ENCODE results near the gene BTG1. TPM values are rescaled to one million over a fixed set of nuclear protein-coding genes. Genes with fewer than 3 reads are reported as not detected.

BTG1 gene
- total RNA-seq, 1 experiment from 2014 or later = 26.7 TPM

- no peak overlapping the region for H3K4me3 Mint-ChIP-seq
- no peaks in the 10 kb centered on the region for H3K27me3 Mint-ChIP-seq (ENCODE audit: low read depth)
- TF ChIP-seq FOXP1 (CRISPR knock-in tag; IDR thresholded peaks at IDR 0.05; ENCODE audit: borderline replicate concordance) = no peak
- no peak for TF ChIP-seq ZNF232 (CRISPR knock-in tag; IDR thresholded peaks at IDR 0.05)
- TF ChIP-seq FOXJ3 (CRISPR knock-in tag; IDR thresholded peaks at IDR 0.05; ENCODE audit: borderline replicate concordance) = no peak
- TF ChIP-seq ETV6 (CRISPR knock-in tag; IDR thresholded peaks at IDR 0.05) = no peak
- TF ChIP-seq PREB (CRISPR knock-in tag; IDR thresholded peaks at IDR 0.05; ENCODE audit: borderline replicate concordance) = no peak
- TF ChIP-seq MAX (CRISPR knock-in tag; IDR thresholded peaks at IDR 0.05) = no peak
- no peak for TF ChIP-seq NR1H2 (CRISPR knock-in tag; IDR thresholded peaks at IDR 0.05)
- no peak for TF ChIP-seq NR3C1 (CRISPR knock-in tag; conservative IDR thresholded peaks at IDR 0.05; ENCODE audit: low read depth)
- TF ChIP-seq STAT6 (CRISPR knock-in tag; conservative IDR thresholded peaks at IDR 0.05; ENCODE audit: low read depth) = no peak
- no peak for TF ChIP-seq RELA (CRISPR knock-in tag; IDR thresholded peaks at IDR 0.05; ENCODE audit: borderline replicate concordance)
- TF ChIP-seq ZNF219 (CRISPR knock-in tag; IDR thresholded peaks at IDR 0.05; ENCODE audit: borderline replicate concordance) = no peak
- POLR2A ChIA-PET = no interaction called here
- H3K4me1 Mint-ChIP-seq = 0 out of 2 replicates have a peak, but pooled peaks cover 3% of the 10 kb centered on the region
- no peak for DNase-seq (ENCODE audit: low spot score)
- no peak for ATAC-seq
- H3K27ac Mint-ChIP-seq = no peak overlapping the region
- H3K36me3 Mint-ChIP-seq = no peaks in the 10 kb centered on the region
- CTCF ChIA-PET = interaction anchor here (0.7 kb wide), 1 partner anchor 266 kb away, joined by 3 read pairs; no protein-coding TSS in a partner anchor
- no peaks in the 10 kb centered on the region for H3K9me3 Mint-ChIP-seq
Observed at GRCh38 chr12:92158796-92159439, 13.3 kb upstream of the BTG1 start.

GRCh38 chr12:92156704-92157395 lies 11.2 kb upstream of the BTG1 start:
- TF ChIP-seq TP53 (CRISPR knock-in tag; IDR thresholded peaks at IDR 0.05) (no peak), CREB1 (CRISPR knock-in tag; IDR thresholded peaks at IDR 0.05) (no peak), USF1 (CRISPR knock-in tag; IDR thresholded peaks at IDR 0.05) (no peak), GTF2I (CRISPR knock-in tag; conservative IDR thresholded peaks at IDR 0.05) (no peak), NFYB (CRISPR knock-in tag; conservative IDR thresholded peaks at IDR 0.05; ENCODE audit: low read depth) (no peak), PRRX2 (CRISPR knock-in tag; IDR thresholded peaks at IDR 0.05) (no peak), MLX (CRISPR knock-in tag; IDR thresholded peaks at IDR 0.05) (no peak), GABPB1 (CRISPR knock-in tag; IDR thresholded peaks at IDR 0.05) (no peak), ZNF416 (CRISPR knock-in tag; IDR thresholded peaks at IDR 0.05) (no peak)
- ATAC-seq (no peak), DNase-seq (ENCODE audit: low spot score) (no peak)
- POLR2A ChIA-PET = interaction anchor here (1.1 kb wide), 1 partner anchor 11 kb away, joined by 3 read pairs; the partner anchor contains the start of gene BTG1
- H3K36me3 Mint-ChIP-seq = peaks cover 2% of the 10 kb centered on the region; the same call in 1 of the 2 replicates
- no peaks in the 10 kb centered on the region for H3K27me3 Mint-ChIP-seq (ENCODE audit: low read depth)
- no peaks in the 10 kb centered on the region for H3K4me1 Mint-ChIP-seq
- CTCF ChIA-PET = no interaction called here
- H3K9me3 Mint-ChIP-seq = no peaks in the 10 kb centered on the region
- no peak overlapping the region for H3K4me3 Mint-ChIP-seq
- no peak overlapping the region for H3K27ac Mint-ChIP-seq
